ENCODE measurements around the gene TMEM258.

TMEM258 gene

DNA sequence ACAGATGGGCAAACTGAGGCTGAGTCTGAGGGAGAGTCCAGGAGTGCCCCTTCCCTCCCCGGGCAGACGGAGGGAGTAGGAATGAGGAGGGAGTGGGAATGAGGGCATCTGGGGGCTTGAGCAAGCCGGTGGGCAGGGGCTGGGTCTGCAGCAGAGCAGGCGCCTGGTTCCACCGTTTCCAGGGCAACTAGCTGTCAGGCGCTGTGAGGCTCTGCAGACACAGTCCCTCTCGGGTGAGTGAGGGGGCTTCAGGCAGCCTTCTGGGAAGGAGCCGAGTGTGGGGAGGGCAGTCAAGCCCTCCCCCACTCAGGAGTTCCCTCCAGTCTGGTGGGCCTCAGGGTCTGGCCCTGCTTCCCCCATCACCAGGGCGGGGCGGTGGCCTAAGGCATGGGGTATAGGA lies 19.0 kb downstream of the TMEM258 start:
- no peak for TF ChIP-seq CTCF (IDR thresholded peaks at IDR 0.05; ENCODE audit: borderline replicate concordance, control extremely low read depth, extremely low read depth, insufficient read depth, missing control alignments)
- no peak for DNase-seq (ENCODE audit: low spot score)

DNA sequence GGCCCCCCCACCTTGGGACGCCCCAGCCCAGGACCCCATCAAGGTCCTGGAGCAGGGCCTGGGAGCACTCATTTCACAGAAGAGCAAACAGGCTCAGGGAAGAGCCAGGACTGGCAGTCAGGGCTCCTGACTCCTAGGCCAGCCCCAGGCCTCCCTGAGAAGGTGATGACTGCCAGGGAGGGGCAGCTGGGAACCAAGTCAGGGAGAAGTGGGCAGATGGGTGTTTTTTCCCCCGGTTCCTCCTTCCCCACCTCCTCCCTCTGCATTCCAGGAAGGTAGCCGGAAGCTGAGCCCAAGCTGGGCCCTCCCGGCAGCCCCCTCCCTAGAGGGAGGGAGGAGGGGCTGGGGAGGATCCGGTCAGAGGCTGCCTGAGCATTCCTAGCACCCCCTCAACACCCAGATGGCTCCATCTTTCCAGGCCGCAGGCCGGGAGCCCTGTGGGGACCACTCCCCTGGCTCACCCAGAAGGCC lies 20.4 kb downstream of the TMEM258 start:
- in situ Hi-C loops (cut with MboI; ENCODE audit: low sequenced_read_pairs, unreplicated experiment), result no loop called here
- TF ChIP-seq CTCF (IDR thresholded peaks at IDR 0.05; ENCODE audit: borderline replicate concordance, control extremely low read depth, extremely low read depth, insufficient read depth, missing control alignments), result no peak
- DNase-seq (ENCODE audit: low spot score), result no peak

More for the DNA sequence above, 19.0 kb downstream of the TMEM258 start:
- in situ Hi-C loops (cut with MboI; ENCODE audit: low sequenced_read_pairs, unreplicated experiment), result no loop called here

DNA sequence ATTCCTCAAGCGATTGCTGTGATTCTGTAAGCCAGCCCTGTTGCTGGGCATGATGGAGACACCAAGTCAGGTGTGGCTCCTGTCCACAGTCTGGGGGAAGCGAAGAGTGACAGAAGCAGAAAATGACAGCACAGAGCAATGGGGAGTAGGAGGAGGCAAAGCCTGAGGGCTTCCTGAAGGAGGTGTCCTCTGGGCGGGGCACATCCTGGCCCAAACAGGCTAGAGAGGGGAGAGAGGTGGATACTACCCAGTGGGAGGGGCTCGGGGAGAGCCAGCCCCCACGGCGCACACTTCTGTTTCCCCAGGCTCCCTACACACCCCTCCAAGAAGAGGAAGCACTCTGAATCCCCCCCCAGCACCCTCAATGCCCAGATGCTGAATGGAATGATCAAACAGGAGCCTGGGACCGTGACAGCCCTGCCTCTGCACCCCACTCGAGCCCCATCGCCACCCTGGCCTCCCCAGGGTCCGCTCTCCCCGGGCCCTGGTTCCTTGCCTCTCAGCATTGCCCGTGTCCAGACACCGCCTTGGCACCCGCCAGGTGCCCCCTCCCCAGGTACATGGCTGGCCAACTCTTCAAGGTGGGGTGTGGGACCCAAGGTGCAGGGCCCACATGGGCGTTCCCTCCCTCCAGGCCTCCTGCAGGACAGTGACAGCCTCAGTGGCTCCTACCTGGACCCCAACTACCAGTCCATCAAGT lies 21.1 kb downstream of the TMEM258 start:
- DNase-seq (ENCODE audit: low spot score), result no peak
- in situ Hi-C loops (cut with MboI; ENCODE audit: low sequenced_read_pairs, unreplicated experiment), result no loop called here
- TF ChIP-seq CTCF (IDR thresholded peaks at IDR 0.05; ENCODE audit: borderline replicate concordance, control extremely low read depth, extremely low read depth, insufficient read depth, missing control alignments), result peak; percentile 3

GRCh38 chr11:61769946-61770683 lies 22.3 kb downstream of the TMEM258 start:
- in situ Hi-C loops (cut with MboI; ENCODE audit: low sequenced_read_pairs, unreplicated experiment), result no loop called here
- DNase-seq (ENCODE audit: low spot score), result no peak
- no peak for TF ChIP-seq CTCF (IDR thresholded peaks at IDR 0.05; ENCODE audit: borderline replicate concordance, control extremely low read depth, extremely low read depth, insufficient read depth, missing control alignments)

DNA sequence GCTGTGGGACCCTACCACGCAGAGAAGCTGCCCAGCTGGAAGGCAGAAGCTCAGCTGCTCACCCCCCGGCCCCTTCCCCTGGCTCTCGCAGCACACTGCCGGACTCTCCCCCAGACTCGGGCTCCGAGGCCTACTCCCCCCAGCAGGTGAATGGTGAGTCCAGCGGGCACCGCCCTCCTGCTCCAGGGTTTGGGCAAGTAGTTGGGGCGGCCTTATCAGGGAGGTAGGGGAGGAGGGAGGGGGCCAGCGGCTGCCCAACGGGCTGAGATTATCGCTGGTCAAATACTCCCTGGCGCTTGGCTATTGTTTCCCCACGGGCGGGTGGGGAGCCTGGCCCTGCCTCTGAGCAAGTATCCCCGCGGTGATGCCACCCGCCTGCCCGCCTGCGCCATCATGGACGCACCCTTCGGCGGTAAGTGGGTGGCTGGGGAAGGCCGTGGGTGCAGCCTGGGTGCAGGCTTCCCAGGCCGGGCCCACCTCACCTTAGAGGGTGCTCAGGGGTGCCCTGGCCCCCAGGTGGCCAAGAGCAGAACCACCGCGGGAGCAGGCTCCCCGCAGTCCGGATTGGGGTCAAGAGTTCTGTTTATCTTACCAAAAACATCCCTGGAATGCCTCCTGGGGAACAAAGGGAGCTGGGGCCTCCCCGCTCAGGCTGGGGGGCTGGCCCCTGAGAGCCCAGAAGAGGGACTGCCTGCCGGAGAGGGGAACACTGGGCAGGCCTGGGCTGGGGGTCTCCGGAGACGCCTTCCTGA lies 23.1 kb downstream of the TMEM258 start:
- TF ChIP-seq CTCF (IDR thresholded peaks at IDR 0.05; ENCODE audit: borderline replicate concordance, control extremely low read depth, extremely low read depth, insufficient read depth, missing control alignments), result no peak
- in situ Hi-C loops (cut with MboI; ENCODE audit: low sequenced_read_pairs, unreplicated experiment), result no loop called here

GRCh38 chr11:61768376-61769076 lies 23.9 kb downstream of the TMEM258 start:
- in situ Hi-C loops (cut with MboI; ENCODE audit: low sequenced_read_pairs, unreplicated experiment), result no loop called here
- DNase-seq (ENCODE audit: low spot score), result no peak
- TF ChIP-seq CTCF (IDR thresholded peaks at IDR 0.05; ENCODE audit: borderline replicate concordance, control extremely low read depth, extremely low read depth, insufficient read depth, missing control alignments), result no peak

More for the DNA sequence above, 23.1 kb downstream of the TMEM258 start:
- DNase-seq (ENCODE audit: low spot score), result no peak
